ENCODE measurements around the gene IL1RN.
A peak's percentile ranks its signal among the peaks of the same experiment; 100 is the strongest.

Gene IL1RN

GRCh38 chr2:113129519-113130078 is 2.2 kb downstream of the IL1RN start:
- no peak for DNase-seq

- DNase-seq: no peak
Measured at GRCh38 chr2:113131352-113132185, 4.2 kb downstream of the IL1RN start.

- DNase-seq: no peak
Measured at GRCh38 chr2:113132414-113133021, 5.1 kb downstream of the IL1RN start.

- no peak for DNase-seq
Measured at GRCh38 chr2:113133704-113134598, 6.6 kb downstream of the IL1RN start.

- DNase-seq: no peak
Measured at GRCh38 chr2:113134717-113135116, 7.3 kb downstream of the IL1RN start.

- no peak for DNase-seq
Measured at GRCh38 chr2:113135317-113135716, 7.9 kb downstream of the IL1RN start.

GRCh38 chr2:113136828-113137775 is 9.7 kb downstream of the IL1RN start:
- DNase-seq: peak; percentile 32

- no peak for DNase-seq
Measured at GRCh38 chr2:113137827-113138226, 10.4 kb downstream of the IL1RN start.

- no peak for DNase-seq
Measured at GRCh38 chr2:113138428-113139322, 11.3 kb downstream of the IL1RN start.

- DNase-seq: no peak
Measured at GRCh38 chr2:113141451-113141850, 14.1 kb downstream of the IL1RN start.

- DNase-seq: no peak
Measured at GRCh38 chr2:113142290-113142689, 14.9 kb downstream of the IL1RN start.

GRCh38 chr2:113144259-113144658 is 16.9 kb downstream of the IL1RN start:
- DNase-seq: no peak

- DNase-seq: no peak
Measured at GRCh38 chr2:113148606-113149552, 21.5 kb downstream of the IL1RN start.

GRCh38 chr2:113149553-113150257 is 22.3 kb downstream of the IL1RN start:
- no peak for DNase-seq

- DNase-seq: no peak
Measured at GRCh38 chr2:113150258-113150601, 22.8 kb downstream of the IL1RN start.

GRCh38 chr2:113155331-113155730 is 27.9 kb downstream of the IL1RN start:
- DNase-seq: no peak

- no peak for DNase-seq
Measured at GRCh38 chr2:113156278-113157117, 29.1 kb downstream of the IL1RN start.
